ENCODE results near the gene VPS13D.
A peak's percentile ranks its signal among the peaks of the same experiment; 100 is the strongest.

VPS13D gene

GRCh38 chr1:12230549-12231275 is 882 bp downstream of the VPS13D start:
- no peak for DNase-seq

GRCh38 chr1:12231276-12231595 is 1.4 kb downstream of the VPS13D start:
- DNase-seq, result no peak

- DNase-seq, result peak; percentile 15
Observed at GRCh38 chr1:12232221-12232620, 2.4 kb downstream of the VPS13D start.

- peak; percentile 18 for DNase-seq
Observed at GRCh38 chr1:12244078-12244477, 14.2 kb downstream of the VPS13D start.

- no peak for DNase-seq
Observed at GRCh38 chr1:12244585-12244984, 14.8 kb downstream of the VPS13D start.

GRCh38 chr1:12245116-12245515 is 15.3 kb downstream of the VPS13D start:
- DNase-seq, result no peak

- DNase-seq, result no peak
Observed at GRCh38 chr1:12245733-12246132, 15.9 kb downstream of the VPS13D start.

GRCh38 chr1:12246584-12246983 is 16.8 kb downstream of the VPS13D start:
- DNase-seq, result no peak

- no peak for DNase-seq
Observed at GRCh38 chr1:12249181-12249580, 19.4 kb downstream of the VPS13D start.

- DNase-seq, result no peak
Observed at GRCh38 chr1:12249748-12250147, 19.9 kb downstream of the VPS13D start.

- DNase-seq, result no peak
Observed at GRCh38 chr1:12251442-12251841, 21.6 kb downstream of the VPS13D start.

GRCh38 chr1:12255913-12256312 is 26.1 kb downstream of the VPS13D start:
- DNase-seq, result no peak

GRCh38 chr1:12258272-12258671 is 28.4 kb downstream of the VPS13D start:
- DNase-seq, result no peak

- DNase-seq, result no peak
Observed at GRCh38 chr1:12269351-12269750, 39.5 kb downstream of the VPS13D start.

GRCh38 chr1:12271033-12271432 is 41.2 kb downstream of the VPS13D start:
- DNase-seq, result no peak

- no peak for DNase-seq
Observed at GRCh38 chr1:12272770-12273169, 42.9 kb downstream of the VPS13D start.

GRCh38 chr1:12275370-12275769 is 45.5 kb downstream of the VPS13D start:
- DNase-seq, result peak; percentile 70

GRCh38 chr1:12276225-12276624 is 46.4 kb downstream of the VPS13D start:
- no peak for DNase-seq

GRCh38 chr1:12279003-12279402 is 49.2 kb downstream of the VPS13D start:
- no peak for DNase-seq

- no peak for DNase-seq
Observed at GRCh38 chr1:12279728-12280464, 50.1 kb downstream of the VPS13D start.

GRCh38 chr1:12282142-12282541 is 52.3 kb downstream of the VPS13D start:
- DNase-seq, result no peak

- DNase-seq, result no peak
Observed at GRCh38 chr1:12284486-12284885, 54.7 kb downstream of the VPS13D start.

GRCh38 chr1:12285496-12286143 is 55.8 kb downstream of the VPS13D start:
- no peak for DNase-seq

GRCh38 chr1:12287869-12288268 is 58.0 kb downstream of the VPS13D start:
- DNase-seq, result no peak

All from activated CD4-positive, alpha-beta T cell treated with anti-CD3 and anti-CD28 coated beads for 48 hours (primary cell).